WTC11 (cell line): ENCODE results near the gene ATCAY. TPM values are rescaled to one million over a fixed set of nuclear protein-coding genes. Genes with fewer than 3 reads are reported as not detected.
A peak's percentile ranks its signal among the peaks of the same experiment; 100 is the strongest.

Experiments used
- ATAC-seq: fragments of 200-7000 bp; cut with Tn5 transposase; 2 replicates; pipeline ENCODE4 v1.10.0; 2021; ENCODE audit warnings: mild to moderate bottlenecking, moderate library complexity
- CTCF ChIA-PET: fragments of 300-600 bp; sonication (Branson Sonifier 250); formaldehyde crosslinking; loops from one replicate; lab custom pipeline; 2021; ENCODE audit warnings: antibody characterized with exemption; lab: Charles Lee
- POLR2A ChIA-PET: fragments of 350-600 bp; sonication (Branson Sonifier 250); formaldehyde crosslinking; loops from one replicate; lab custom pipeline; 2021; ENCODE audit warnings: antibody characterized with exemption; lab: Charles Lee
- DNase-seq: peaks from one replicate; pipeline ENCODE4 v3.0.0; 2021; ENCODE audit warnings: low spot score
- H3K27ac Mint-ChIP-seq: 2 replicates; pipeline ENCODE4 v1.8.0; 2021; ENCODE audit warnings: mixed read lengths
- H3K27me3 Mint-ChIP-seq: 2 replicates; pipeline ENCODE4 v1.8.0; 2021; ENCODE audit warnings: low read depth, mild to moderate bottlenecking, moderate library complexity, mixed read lengths
- H3K36me3 Mint-ChIP-seq: 2 replicates; pipeline ENCODE4 v1.8.0; 2021; ENCODE audit warnings: mixed read lengths
- H3K4me1 Mint-ChIP-seq: 2 replicates; pipeline ENCODE4 v1.8.0; 2022; ENCODE audit warnings: mixed read lengths
- H3K4me3 Mint-ChIP-seq: 2 replicates; pipeline ENCODE4 v1.8.0; 2021; ENCODE audit warnings: mild to moderate bottlenecking, moderate library complexity, mixed read lengths
- H3K9me3 Mint-ChIP-seq: 2 replicates; pipeline ENCODE4 v1.8.0; 2021; ENCODE audit warnings: mixed read lengths
- CREM ChIP-seq: sonication (generic); formaldehyde crosslinking; IDR thresholded peaks from 2 replicates; pipeline ENCODE4 v1.8.1; 2022; ENCODE audit warnings: mild to moderate bottlenecking, missing genetic modification reagents, moderate library complexity
- ESRRA ChIP-seq: sonication (generic); formaldehyde crosslinking; IDR thresholded peaks from 2 replicates; pipeline ENCODE4 v1.8.1; 2022; ENCODE audit warnings: mild to moderate bottlenecking, missing genetic modification reagents, borderline replicate concordance
- ETV6 ChIP-seq: sonication (generic); formaldehyde crosslinking; IDR thresholded peaks from 2 replicates; pipeline ENCODE4 v1.8.1; 2022; ENCODE audit warnings: mild to moderate bottlenecking, missing genetic modification reagents
- GRHL2 ChIP-seq: fragments of 250-450 bp; sonication (Bioruptor Pico); IDR thresholded peaks from 2 replicates; pipeline ENCODE4 v1.8.0; 2022; ENCODE audit warnings: mild to moderate bottlenecking, moderate library complexity; ENCODE audit not compliant: insufficient replicate concordance, severe bottlenecking
- HMGA2 ChIP-seq: fragments of 250-450 bp; sonication (Bioruptor Pico); IDR thresholded peaks from 2 replicates; pipeline ENCODE4 v1.4.0; 2021; ENCODE audit warnings: mild to moderate bottlenecking, moderate library complexity
- IRF2 ChIP-seq: sonication (generic); formaldehyde crosslinking; IDR thresholded peaks from 2 replicates; pipeline ENCODE4 v1.8.0; 2022; ENCODE audit warnings: low read depth, missing genetic modification reagents, borderline replicate concordance
- JAZF1 ChIP-seq: fragments of 250-450 bp; sonication (Bioruptor Pico); IDR thresholded peaks from 2 replicates; pipeline ENCODE4 v1.9.0; 2021; ENCODE audit warnings: moderate library complexity, mild to moderate bottlenecking, inconsistent platforms
- JUN ChIP-seq: sonication (generic); formaldehyde crosslinking; IDR thresholded peaks from 2 replicates; pipeline ENCODE4 v1.8.0; 2023; ENCODE audit warnings: mild to moderate bottlenecking, missing genetic modification reagents
- MAX ChIP-seq: sonication (generic); formaldehyde crosslinking; IDR thresholded peaks from 2 replicates; pipeline ENCODE4 v1.8.0; 2022; ENCODE audit warnings: mild to moderate bottlenecking, missing genetic modification reagents
- MXD4 ChIP-seq: fragments of 250-450 bp; sonication (Bioruptor Pico); IDR thresholded peaks from 2 replicates; pipeline ENCODE4 v1.8.0; 2021; ENCODE audit warnings: mild to moderate bottlenecking, moderate library complexity, borderline replicate concordance
- NFATC4 ChIP-seq: fragments of 250-450 bp; sonication (Bioruptor Pico); IDR thresholded peaks from 2 replicates; pipeline ENCODE4 v1.9.0; 2021; ENCODE audit warnings: mild to moderate bottlenecking
- NR3C1 ChIP-seq: sonication (generic); formaldehyde crosslinking; conservative IDR thresholded peaks from 2 replicates; pipeline ENCODE4 v1.8.1; 2023; ENCODE audit warnings: low read depth, mild to moderate bottlenecking, missing genetic modification reagents
- PRRX2 ChIP-seq: fragments of 250-450 bp; sonication (Bioruptor Pico); IDR thresholded peaks from 2 replicates; pipeline ENCODE4 v1.8.0; 2021; ENCODE audit warnings: mild to moderate bottlenecking
- RELA ChIP-seq: sonication (generic); formaldehyde crosslinking; IDR thresholded peaks from 2 replicates; pipeline ENCODE4 v1.8.1; 2022; ENCODE audit warnings: missing genetic modification reagents, mild to moderate bottlenecking, borderline replicate concordance
- RORB ChIP-seq: fragments of 250-450 bp; sonication (Bioruptor Pico); IDR thresholded peaks from 2 replicates; pipeline ENCODE4 v1.9.0; 2021; ENCODE audit warnings: mild to moderate bottlenecking
- SMAD3 ChIP-seq: sonication (generic); formaldehyde crosslinking; IDR thresholded peaks from 2 replicates; pipeline ENCODE4 v1.8.0; 2022; ENCODE audit warnings: missing genetic modification reagents, mild to moderate bottlenecking, borderline replicate concordance
- SMAD4 ChIP-seq: sonication (generic); formaldehyde crosslinking; IDR thresholded peaks from 2 replicates; pipeline ENCODE4 v1.8.0; 2022; ENCODE audit warnings: mild to moderate bottlenecking, missing genetic modification reagents
- USF1 ChIP-seq: sonication (generic); formaldehyde crosslinking; IDR thresholded peaks from 2 replicates; pipeline ENCODE4 v1.8.0; 2022; ENCODE audit warnings: mild to moderate bottlenecking, missing genetic modification reagents
- ZBTB21 ChIP-seq: sonication (generic); formaldehyde crosslinking; IDR thresholded peaks from 2 replicates; pipeline ENCODE4 v1.8.1; 2023; ENCODE audit warnings: mild to moderate bottlenecking, missing genetic modification reagents, borderline replicate concordance
- ZNF396 ChIP-seq: fragments of 250-450 bp; sonication (Bioruptor Pico); IDR thresholded peaks from 2 replicates; pipeline ENCODE4 v1.8.0; 2021; ENCODE audit warnings: mild to moderate bottlenecking, moderate library complexity, borderline replicate concordance
- ZNF423 ChIP-seq: fragments of 250-450 bp; sonication (Bioruptor Pico); IDR thresholded peaks from 2 replicates; pipeline ENCODE4 v2.1.2; 2022; ENCODE audit warnings: mild to moderate bottlenecking, moderate library complexity
- ZNF512 ChIP-seq: sonication (generic); formaldehyde crosslinking; IDR thresholded peaks from 2 replicates; pipeline ENCODE4 v1.8.1; 2022; ENCODE audit warnings: missing genetic modification reagents, borderline replicate concordance
- total RNA-seq: library from RNA; stranded (reverse); gene quantifications from 3 replicates; pipeline ENCODE4 v1.2.3, GENCODE V29; 2021

The ATCAY gene
- total RNA-seq, 1 experiment from 2014 or later: 23.5 TPM

- TF ChIP-seq IRF2 (CRISPR knock-in tag) (no peak), MXD4 (CRISPR knock-in tag) (no peak), RORB (CRISPR knock-in tag) (no peak), ZBTB21 (CRISPR knock-in tag) (no peak), JAZF1 (CRISPR knock-in tag) (no peak), CREM (CRISPR knock-in tag) (no peak)
- TF ChIP-seq, all 79 proteins: peak for 0
Observed at GRCh38 chr19:3963458-3964255, 83.2 kb downstream of the ATCAY start (continued).

- Mint-ChIP-seq H3K4me1 (peaks cover 14% of the 10 kb centered on the region), H3K9me3 (no peaks in the 10 kb centered on the region), H3K27ac (peak overlapping the region; percentile 68; the same call in 1 of the 2 replicates), H3K27me3 (no peaks in the 10 kb centered on the region; the same call in 1 of the 2 replicates), H3K4me3 (no peak overlapping the region), H3K36me3 (peaks cover 42% of the 10 kb centered on the region)
- TF ChIP-seq JAZF1 (CRISPR knock-in tag) (no peak), SMAD3 (no peak), SMAD4 (no peak), ZNF396 (CRISPR knock-in tag) (no peak), GRHL2 (CRISPR knock-in tag) (no peak), NR3C1 (no peak), RELA (CRISPR knock-in tag) (no peak), USF1 (CRISPR knock-in tag) (no peak), JUN (no peak), ZNF423 (no peak), HMGA2 (no peak), PRRX2 (CRISPR knock-in tag) (no peak), ZNF512 (CRISPR knock-in tag) (no peak), ETV6 (CRISPR knock-in tag) (no peak), ESRRA (no peak), MAX (CRISPR knock-in tag) (no peak), NFATC4 (CRISPR knock-in tag) (no peak)
- DNase-seq (no peak), ATAC-seq (no peak)
- ChIA-PET CTCF (interaction anchor here (2.1 kb wide), 1 partner anchor 23 kb away, joined by 8 read pairs; no protein-coding TSS in a partner anchor), POLR2A (interaction anchor here (1.1 kb wide), 1 partner anchor 11 kb away, joined by 3 read pairs; no protein-coding TSS in a partner anchor)
Observed at GRCh38 chr19:3964256-3965194, 84.0 kb downstream of the ATCAY start.
